HG02938 (cell line): ENCODE measurements around the gene PALLD.
"Not testable (repeated sequence)": the region's sequence is repeated elsewhere in the genome, so short reads cannot be mapped to it uniquely, and the experiment has no call there.

Source experiments
- ATAC-seq: cut with Tn5 transposase; IDR thresholded peaks from one replicate; pipeline ENCODE4 v1.9.1; 2021; ENCODE audit warnings: mild to moderate bottlenecking, moderate library complexity; ENCODE audit not compliant: unreplicated experiment

PALLD gene

GRCh38 chr4:168777277-168777965, 280.6 kb downstream of the PALLD start:
- no peak for ATAC-seq

- no peak for ATAC-seq
Observed at GRCh38 chr4:168781341-168781740, 284.5 kb downstream of the PALLD start.

- no peak for ATAC-seq
Observed at GRCh38 chr4:168781926-168782325, 285.1 kb downstream of the PALLD start.

GRCh38 chr4:168782439-168782838, 285.6 kb downstream of the PALLD start:
- ATAC-seq = no peak

- no peak for ATAC-seq
Observed at GRCh38 chr4:168784786-168785461, 288.1 kb downstream of the PALLD start.

GRCh38 chr4:168787334-168787733, 290.5 kb downstream of the PALLD start:
- no peak for ATAC-seq

GRCh38 chr4:168787801-168788595, 291.1 kb downstream of the PALLD start:
- ATAC-seq = no peak

- no peak for ATAC-seq
Observed at GRCh38 chr4:168790898-168791297, 294.0 kb downstream of the PALLD start.

- no peak for ATAC-seq
Observed at GRCh38 chr4:168791376-168791775, 294.5 kb downstream of the PALLD start.

GRCh38 chr4:168793542-168793941, 296.7 kb downstream of the PALLD start:
- ATAC-seq = no peak

GRCh38 chr4:168794092-168794707, 297.3 kb downstream of the PALLD start:
- no peak for ATAC-seq

- no peak for ATAC-seq
Observed at GRCh38 chr4:168794881-168795280, 298.0 kb downstream of the PALLD start.

GRCh38 chr4:168795346-168795745, 298.5 kb downstream of the PALLD start:
- no peak for ATAC-seq

- no peak for ATAC-seq
Observed at GRCh38 chr4:168796362-168797106, 299.7 kb downstream of the PALLD start.

- no peak for ATAC-seq
Observed at GRCh38 chr4:168797194-168797593, 300.3 kb downstream of the PALLD start.

- no peak for ATAC-seq
Observed at GRCh38 chr4:168797738-168798375, 301.0 kb downstream of the PALLD start.

GRCh38 chr4:168800926-168801325, 304.1 kb downstream of the PALLD start:
- ATAC-seq = no peak

- no peak for ATAC-seq
Observed at GRCh38 chr4:168802222-168802621, 305.4 kb downstream of the PALLD start.

- ATAC-seq = not testable (repeated sequence)
Observed at GRCh38 chr4:168803052-168803451, 306.2 kb downstream of the PALLD start.

- ATAC-seq = no peak
Observed at GRCh38 chr4:168803732-168804131, 306.9 kb downstream of the PALLD start.
